Measurements from ENCODE around the gene FAAP100.
A peak's percentile ranks its signal among the peaks of the same experiment; 100 is the strongest.

FAAP100 gene

DNA sequence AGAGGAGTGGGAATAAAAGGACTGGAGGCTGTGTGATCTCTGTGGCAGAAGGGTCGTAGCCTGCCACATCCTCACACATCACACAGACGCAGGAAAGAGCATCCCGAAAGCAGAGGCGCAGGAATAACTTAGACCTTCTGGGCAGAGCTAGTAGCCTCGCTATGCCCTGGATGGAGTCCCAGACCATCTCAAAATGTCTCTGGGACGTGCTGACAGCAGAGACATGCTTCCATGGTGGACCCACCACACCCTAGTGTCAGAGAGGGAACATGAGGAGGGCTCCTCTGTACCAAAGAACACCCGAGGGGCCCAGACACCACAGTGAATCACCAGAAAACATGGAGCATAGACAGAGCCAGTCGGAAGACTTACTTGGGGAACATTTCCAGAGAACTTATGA lies 29.6 kb upstream of the FAAP100 start:
- Histone ChIP-seq H3K27me3 (replicated peaks in 2 of 5; ENCODE audit: control insufficient read depth in 4 of 5, insufficient read depth in 5 of 5, low read length in 4 of 5) (no peaks in the 10 kb centered on the region), H3K9me3 (ENCODE audit: control extremely low read depth in 1 of 5, control insufficient read depth in 4 of 5, insufficient read depth in 2 of 5, low read depth in 1 of 5, low read length in 4 of 5) (no peaks in the 10 kb centered on the region), H3K4me3 (ENCODE audit: control insufficient read depth in 1 of 7, extremely low read depth in 1 of 7, insufficient read depth in 4 of 7, low read depth in 2 of 7, low read length in 6 of 7) (no peak overlapping the region), H3K27ac (ENCODE audit: insufficient read depth in 1 of 2, low read depth in 1 of 2, low read length in 2 of 2, poor library complexity in 1 of 2, severe bottlenecking in 2 of 2) (no peak overlapping the region), H3K4me1 (ENCODE audit: control extremely low read depth in 1 of 4, control insufficient read depth in 4 of 4, insufficient read depth in 4 of 4, low read length in 3 of 4) (peaks cover 0 to 10% (median 2%) of the 10 kb centered on the region in 4 experiments), H3K36me3 (ENCODE audit: control insufficient read depth in 4 of 4, insufficient read depth in 4 of 4, low read length in 3 of 4) (peaks cover 11 to 76% (median 47%) of the 10 kb centered on the region in 4 experiments)
- POLR2A ChIA-PET, result interaction anchor here (0.6 kb wide), 1 partner anchor 26 kb away, joined by 3 read pairs; no protein-coding TSS in a partner anchor
- 96% methylated on average over 8 of the region's 8 CpGs for WGBS (ENCODE audit: insufficient coverage)
- CTCF ChIA-PET, result interaction anchor here (0.6 to 2.5 kb wide), 5 partner anchors 15 to 184 kb away, joined by 3 to 11 read pairs (median 3); no protein-coding TSS in a partner anchor
- DNase-seq, result no peak

DNA sequence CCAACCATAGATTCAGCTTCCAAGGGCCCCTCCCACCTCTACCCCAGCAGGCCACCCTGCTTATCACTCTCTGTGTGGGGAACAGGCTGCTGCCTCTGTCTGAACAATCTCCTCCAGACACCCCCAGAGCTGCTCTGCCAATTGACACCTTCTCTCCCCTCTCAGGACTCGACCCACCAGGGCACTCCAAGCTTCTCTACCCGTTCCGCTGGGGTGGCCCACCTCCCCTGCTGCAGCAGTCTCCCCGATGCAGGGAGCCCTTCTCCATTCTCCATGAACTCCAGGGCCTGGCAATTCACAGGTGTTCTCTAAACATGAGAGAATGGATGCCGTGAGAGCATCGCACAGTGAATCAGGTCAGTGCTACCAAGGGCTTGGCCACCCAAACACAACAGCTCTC lies 28.3 kb upstream of the FAAP100 start:
- no peaks in the 10 kb centered on the region for H3K9me3 ChIP-seq (ENCODE audit: control extremely low read depth in 1 of 5, control insufficient read depth in 4 of 5, insufficient read depth in 2 of 5, low read depth in 1 of 5, low read length in 4 of 5)
- no peak overlapping the region for H3K4me3 ChIP-seq (ENCODE audit: control insufficient read depth in 1 of 7, extremely low read depth in 1 of 7, insufficient read depth in 4 of 7, low read depth in 2 of 7, low read length in 6 of 7)
- no peaks in the 10 kb centered on the region for H3K27me3 ChIP-seq (replicated peaks in 2 of 5; ENCODE audit: control insufficient read depth in 4 of 5, insufficient read depth in 5 of 5, low read length in 4 of 5)
- H3K4me1 ChIP-seq (ENCODE audit: control extremely low read depth in 1 of 4, control insufficient read depth in 4 of 4, insufficient read depth in 4 of 4, low read length in 3 of 4), result peaks cover 0 to 10% (median 2%) of the 10 kb centered on the region in 4 experiments
- no peak for DNase-seq
- no peak overlapping the region for H3K27ac ChIP-seq (ENCODE audit: insufficient read depth in 1 of 2, low read depth in 1 of 2, low read length in 2 of 2, poor library complexity in 1 of 2, severe bottlenecking in 2 of 2)
- H3K36me3 ChIP-seq (ENCODE audit: control insufficient read depth in 4 of 4, insufficient read depth in 4 of 4, low read length in 3 of 4), result peaks cover 9 to 75% (median 47%) of the 10 kb centered on the region in 4 experiments
- CTCF ChIA-PET, result interaction anchor here (2.4 kb wide), 1 partner anchor 21 kb away, joined by 8 read pairs; no protein-coding TSS in a partner anchor
- 97% methylated on average over 6 of the region's 6 CpGs for WGBS (ENCODE audit: insufficient coverage)
- POLR2A ChIA-PET, result no interaction called here

DNA sequence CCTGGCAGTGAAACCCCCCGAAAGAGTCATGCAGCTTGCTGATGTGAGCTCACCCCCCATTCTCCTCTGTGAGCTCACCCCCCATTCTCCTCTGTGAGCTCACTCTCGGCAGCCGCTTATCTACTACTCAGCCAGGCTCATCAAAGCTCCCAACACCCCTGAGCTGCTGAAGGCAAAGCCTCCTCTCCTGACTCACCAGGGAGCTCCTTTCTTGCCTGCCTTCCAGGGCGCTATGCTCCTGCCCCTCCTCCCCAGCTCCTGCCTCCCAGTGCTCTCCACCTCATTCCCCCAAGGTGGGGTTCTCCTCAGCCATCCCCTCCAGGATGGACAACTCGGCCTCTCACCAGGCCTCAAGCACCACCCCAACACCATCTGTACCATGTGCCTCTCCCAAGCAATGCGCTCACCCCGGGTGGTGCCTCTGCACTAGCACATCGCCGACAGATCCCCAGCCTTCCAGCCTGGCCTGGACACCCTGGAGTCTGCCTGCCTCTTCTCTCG lies 27.7 kb upstream of the FAAP100 start:
- Histone ChIP-seq H3K9me3 (ENCODE audit: control extremely low read depth in 1 of 5, control insufficient read depth in 4 of 5, insufficient read depth in 2 of 5, low read depth in 1 of 5, low read length in 4 of 5) (no peaks in the 10 kb centered on the region), H3K36me3 (ENCODE audit: control insufficient read depth in 4 of 4, insufficient read depth in 4 of 4, low read length in 3 of 4) (peaks cover 9 to 75% (median 47%) of the 10 kb centered on the region in 4 experiments), H3K27ac (ENCODE audit: insufficient read depth in 1 of 2, low read depth in 1 of 2, low read length in 2 of 2, poor library complexity in 1 of 2, severe bottlenecking in 2 of 2) (no peak overlapping the region), H3K4me1 (ENCODE audit: control extremely low read depth in 1 of 4, control insufficient read depth in 4 of 4, insufficient read depth in 4 of 4, low read length in 3 of 4) (peaks cover 0 to 10% (median 2%) of the 10 kb centered on the region in 4 experiments), H3K27me3 (replicated peaks in 2 of 5; ENCODE audit: control insufficient read depth in 4 of 5, insufficient read depth in 5 of 5, low read length in 4 of 5) (no peaks in the 10 kb centered on the region), H3K4me3 (ENCODE audit: control insufficient read depth in 1 of 7, extremely low read depth in 1 of 7, insufficient read depth in 4 of 7, low read depth in 2 of 7, low read length in 6 of 7) (no peak overlapping the region)
- 94% methylated on average over 7 of the region's 10 CpGs for WGBS (ENCODE audit: insufficient coverage)
- CTCF ChIA-PET, result interaction anchor here (0.8 to 1.4 kb wide), 3 partner anchors 13 to 21 kb away, joined by 3 to 6 read pairs (median 6); no protein-coding TSS in a partner anchor
- DNase-seq, result no peak
- POLR2A ChIA-PET, result no interaction called here

DNA sequence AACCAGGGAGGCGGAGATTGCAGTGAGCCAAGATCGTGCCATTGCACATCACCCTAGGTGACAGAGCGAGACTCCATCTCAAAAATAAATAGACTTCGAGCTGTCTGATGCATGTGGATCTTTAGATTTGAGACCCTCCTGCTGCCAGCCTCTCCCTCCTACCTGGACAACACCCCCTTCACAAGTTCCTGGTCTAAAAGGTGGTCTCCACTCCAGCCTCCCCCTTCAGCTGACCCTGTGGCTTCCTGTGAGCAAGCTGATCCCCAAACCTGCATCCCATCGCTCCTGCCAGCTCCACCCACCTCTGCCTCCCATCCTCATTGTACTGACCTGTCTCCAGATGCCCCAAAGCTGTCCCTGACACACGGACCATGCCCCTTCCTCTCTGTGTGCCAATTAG lies 27.1 kb upstream of the FAAP100 start:
- Histone ChIP-seq H3K4me1 (ENCODE audit: control extremely low read depth in 1 of 4, control insufficient read depth in 4 of 4, insufficient read depth in 4 of 4, low read length in 3 of 4) (peaks cover 0 to 10% (median 2%) of the 10 kb centered on the region in 4 experiments), H3K9me3 (ENCODE audit: control extremely low read depth in 1 of 5, control insufficient read depth in 4 of 5, insufficient read depth in 2 of 5, low read depth in 1 of 5, low read length in 4 of 5) (no peaks in the 10 kb centered on the region), H3K27me3 (replicated peaks in 2 of 5; ENCODE audit: control insufficient read depth in 4 of 5, insufficient read depth in 5 of 5, low read length in 4 of 5) (no peaks in the 10 kb centered on the region), H3K4me3 (ENCODE audit: control insufficient read depth in 1 of 7, extremely low read depth in 1 of 7, insufficient read depth in 4 of 7, low read depth in 2 of 7, low read length in 6 of 7) (no peak overlapping the region), H3K27ac (ENCODE audit: insufficient read depth in 1 of 2, low read depth in 1 of 2, low read length in 2 of 2, poor library complexity in 1 of 2, severe bottlenecking in 2 of 2) (no peak overlapping the region), H3K36me3 (ENCODE audit: control insufficient read depth in 4 of 4, insufficient read depth in 4 of 4, low read length in 3 of 4) (peaks cover 14 to 77% (median 48%) of the 10 kb centered on the region in 4 experiments)
- CTCF ChIA-PET, result interaction anchor here (0.8 to 1.4 kb wide), 3 partner anchors 12 to 22 kb away, joined by 3 to 6 read pairs (median 6); no protein-coding TSS in a partner anchor
- DNase-seq, result no peak
- 97% methylated on average over 6 of the region's 6 CpGs for WGBS (ENCODE audit: insufficient coverage)
- POLR2A ChIA-PET, result no interaction called here

DNA sequence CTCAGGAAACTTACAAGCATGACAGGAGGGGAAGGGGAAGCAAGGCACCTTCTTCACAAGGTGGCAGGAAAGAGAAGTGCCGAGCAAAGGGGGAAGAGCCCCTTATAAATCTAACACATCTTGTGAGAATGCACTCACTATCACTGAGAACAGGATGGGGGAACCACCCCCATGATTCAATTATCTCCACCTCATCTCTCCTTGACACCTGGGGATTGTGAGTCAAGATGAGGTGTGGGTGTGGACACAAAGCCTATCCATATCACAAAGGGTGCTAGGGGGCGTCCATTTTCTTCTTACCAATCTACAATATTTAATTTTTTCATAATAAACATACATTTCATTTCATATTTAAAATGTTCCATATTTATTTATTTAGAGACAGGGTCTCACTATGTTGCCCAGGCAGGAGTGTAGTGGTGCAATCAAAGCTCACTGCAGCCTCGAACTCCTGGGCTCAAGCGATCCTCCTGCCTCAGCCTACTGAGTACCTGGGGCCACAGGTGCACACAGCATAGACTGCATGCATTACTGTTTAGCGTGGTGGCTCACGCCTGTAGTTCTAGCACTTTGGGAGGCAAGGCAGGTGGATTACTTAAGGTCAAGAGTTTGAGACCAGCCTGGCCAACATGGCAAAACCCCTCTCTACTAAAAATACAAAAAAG lies 26.5 kb upstream of the FAAP100 start:
- Histone ChIP-seq H3K9me3 (ENCODE audit: control extremely low read depth in 1 of 5, control insufficient read depth in 4 of 5, insufficient read depth in 2 of 5, low read depth in 1 of 5, low read length in 4 of 5) (no peaks in the 10 kb centered on the region), H3K27me3 (replicated peaks in 2 of 5; ENCODE audit: control insufficient read depth in 4 of 5, insufficient read depth in 5 of 5, low read length in 4 of 5) (no peaks in the 10 kb centered on the region), H3K4me1 (ENCODE audit: control extremely low read depth in 1 of 4, control insufficient read depth in 4 of 4, insufficient read depth in 4 of 4, low read length in 3 of 4) (peaks cover 0 to 10% (median 2%) of the 10 kb centered on the region in 4 experiments), H3K27ac (ENCODE audit: insufficient read depth in 1 of 2, low read depth in 1 of 2, low read length in 2 of 2, poor library complexity in 1 of 2, severe bottlenecking in 2 of 2) (no peak overlapping the region), H3K4me3 (ENCODE audit: control insufficient read depth in 1 of 7, extremely low read depth in 1 of 7, insufficient read depth in 4 of 7, low read depth in 2 of 7, low read length in 6 of 7) (no peak overlapping the region), H3K36me3 (ENCODE audit: control insufficient read depth in 4 of 4, insufficient read depth in 4 of 4, low read length in 3 of 4) (peaks cover 16 to 75% (median 47%) of the 10 kb centered on the region in 4 experiments)
- ChIA-PET CTCF (interaction anchor here (0.8 to 3.0 kb wide), 3 partner anchors 12 to 23 kb away, joined by 3 to 13 read pairs (median 6); no protein-coding TSS in a partner anchor), POLR2A (no interaction called here)
- 100% methylated on average over 3 of the region's 6 CpGs for WGBS (ENCODE audit: insufficient coverage)
- DNase-seq, result peak in 2 of 3 donors; percentile 26 to 48

DNA sequence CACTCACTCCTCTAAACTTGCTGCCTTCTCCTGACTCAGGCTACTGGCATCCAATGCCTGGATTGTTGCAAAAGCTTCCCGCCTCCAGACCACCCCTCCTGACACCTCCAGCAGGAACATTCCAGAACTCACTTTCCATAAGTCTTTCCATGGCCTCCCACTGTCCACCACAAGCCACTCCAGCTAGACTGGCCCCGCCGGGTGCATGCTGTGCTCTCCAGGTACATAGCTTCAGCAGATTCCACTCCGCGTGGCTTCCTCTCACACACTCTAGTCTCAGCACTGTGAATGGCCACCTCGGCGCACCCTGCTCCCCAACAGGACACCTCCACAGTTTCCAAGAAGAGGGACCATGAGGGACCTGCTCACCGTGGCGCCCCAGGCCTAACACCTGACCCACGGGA lies 25.9 kb upstream of the FAAP100 start:
- no peak overlapping the region for H3K27ac ChIP-seq (ENCODE audit: insufficient read depth in 1 of 2, low read depth in 1 of 2, low read length in 2 of 2, poor library complexity in 1 of 2, severe bottlenecking in 2 of 2)
- CTCF ChIA-PET, result interaction anchor here (3.0 kb wide), 1 partner anchor 11 kb away, joined by 13 read pairs; no protein-coding TSS in a partner anchor

More for the DNA sequence above, 25.9 kb upstream of the FAAP100 start:
- H3K4me1 ChIP-seq (ENCODE audit: control extremely low read depth in 1 of 4, control insufficient read depth in 4 of 4, insufficient read depth in 4 of 4, low read length in 3 of 4), result peaks cover 0 to 10% (median 2%) of the 10 kb centered on the region in 4 experiments
- POLR2A ChIA-PET, result no interaction called here
- 96% methylated on average over 8 of the region's 10 CpGs for WGBS (ENCODE audit: insufficient coverage)
- DNase-seq, result no peak
- peaks cover 14 to 74% (median 44%) of the 10 kb centered on the region in 4 experiments for H3K36me3 ChIP-seq (ENCODE audit: control insufficient read depth in 4 of 4, insufficient read depth in 4 of 4, low read length in 3 of 4)
- H3K4me3 ChIP-seq (ENCODE audit: control insufficient read depth in 1 of 7, extremely low read depth in 1 of 7, insufficient read depth in 4 of 7, low read depth in 2 of 7, low read length in 6 of 7), result no peak overlapping the region
- no peaks in the 10 kb centered on the region for H3K9me3 ChIP-seq (ENCODE audit: control extremely low read depth in 1 of 5, control insufficient read depth in 4 of 5, insufficient read depth in 2 of 5, low read depth in 1 of 5, low read length in 4 of 5)
- no peaks in the 10 kb centered on the region for H3K27me3 ChIP-seq (replicated peaks in 2 of 5; ENCODE audit: control insufficient read depth in 4 of 5, insufficient read depth in 5 of 5, low read length in 4 of 5)
